RCC 7860 (cell line): ENCODE data around the gene TNK2.
"Not testable (repeated sequence)": the region's sequence is repeated elsewhere in the genome, so short reads cannot be mapped to it uniquely, and the experiment has no call there.

Experiments used
- DNase-seq: peaks from one replicate; pipeline ENCODE4 v3.0.0-alpha.2; 2015; ENCODE audit warnings: low spot score
- FAIRE-seq: peaks from 2 replicates; lab custom pipeline; 2012; peaks lifted over from hg19 to GRCh38; lab: Jason Lieb, UNC

Gene TNK2

GRCh38 chr3:195918176-195918575 is 9.8 kb upstream of the TNK2 start:
- FAIRE-seq (no peak), DNase-seq (no peak)

DNA sequence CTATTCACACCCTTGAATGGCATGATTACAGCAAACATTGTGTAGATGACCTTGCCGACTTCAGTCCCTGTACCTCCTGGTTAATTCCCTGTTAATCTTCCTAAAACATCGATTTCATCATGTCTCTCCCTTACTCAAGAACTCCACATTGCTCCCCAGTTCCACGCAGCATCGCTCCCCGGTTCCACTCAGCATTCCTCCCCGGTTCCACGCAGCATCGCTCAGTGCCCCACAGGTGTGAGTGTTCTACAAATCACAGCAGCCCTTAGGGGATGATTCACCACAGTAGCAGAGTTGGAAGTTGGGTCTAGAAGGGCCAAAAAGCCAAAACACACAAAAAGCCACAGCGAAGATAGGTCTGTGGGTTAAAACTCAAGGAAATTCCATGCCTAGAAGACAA is 8.6 kb upstream of the TNK2 start:
- DNase-seq (no peak), FAIRE-seq (no peak)

GRCh38 chr3:195916291-195916690 is 7.9 kb upstream of the TNK2 start:
- no peak for DNase-seq
- FAIRE-seq: no peak

- DNase-seq (peak; percentile 96), FAIRE-seq (peak; percentile 91)
These were observed 6.5 kb upstream of the TNK2 start for GRCh38 chr3:195914648-195915473.

DNA sequence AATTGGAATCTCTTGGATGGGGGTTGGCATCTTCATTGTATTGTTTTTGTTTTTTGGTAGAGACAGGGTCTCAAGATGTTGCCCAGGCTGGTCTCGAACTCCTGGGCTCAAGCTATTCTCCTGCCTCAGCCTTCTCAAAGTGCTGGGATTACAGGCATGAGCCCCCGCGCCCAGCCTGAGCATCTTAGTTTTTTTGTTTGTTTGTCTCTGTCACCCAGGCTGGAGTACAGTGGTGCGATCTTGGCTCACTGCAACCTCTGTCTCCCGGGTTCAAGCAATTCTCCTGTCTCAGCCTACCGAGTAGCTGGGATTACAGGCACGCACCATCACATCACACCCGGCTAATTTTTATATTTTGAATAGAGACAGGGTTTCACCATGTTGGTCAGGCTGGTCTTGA is 5.8 kb upstream of the TNK2 start:
- FAIRE-seq, DNase-seq: not testable (repeated sequence)

DNA sequence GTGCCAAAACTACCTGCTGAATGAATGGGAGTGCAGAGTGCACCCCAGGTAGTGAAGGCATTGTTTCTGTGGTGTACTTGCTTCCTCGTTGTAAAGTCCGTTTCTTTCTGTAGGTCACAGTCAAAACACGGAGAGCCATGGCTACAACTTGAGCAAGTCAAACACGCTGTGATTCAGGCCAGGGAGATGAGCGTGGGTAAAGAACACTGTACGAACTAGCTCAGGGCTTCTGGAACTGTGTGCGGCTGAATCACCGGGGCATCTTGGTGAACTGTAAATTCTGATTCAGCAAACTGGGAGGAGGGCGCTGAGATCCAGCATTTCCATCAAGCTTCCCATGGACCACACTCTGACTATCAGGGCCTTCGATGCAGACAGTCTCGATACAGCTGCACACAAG is 5.0 kb upstream of the TNK2 start:
- FAIRE-seq (no peak), DNase-seq (no peak)

DNA sequence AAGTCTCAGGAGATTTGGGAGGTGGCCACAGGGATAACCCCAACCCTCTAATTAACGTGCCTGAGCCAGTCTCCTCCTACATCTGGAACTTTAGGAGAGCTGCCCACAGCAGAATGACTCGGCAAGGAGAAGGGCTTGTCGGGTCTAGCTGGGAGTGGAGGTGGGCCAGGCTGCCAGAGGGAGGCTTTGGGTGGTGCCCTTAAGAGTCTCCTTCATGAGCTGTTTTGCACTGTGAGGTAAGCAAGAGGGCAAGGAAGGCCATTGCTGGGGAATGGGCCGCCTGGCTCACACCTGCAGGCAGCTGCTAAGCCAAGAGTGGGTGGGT is 3.6 kb upstream of the TNK2 start:
- FAIRE-seq: no peak
- no peak for DNase-seq

GRCh38 chr3:195911041-195911945 is 2.9 kb upstream of the TNK2 start:
- DNase-seq: no peak
- FAIRE-seq: no peak

DNA sequence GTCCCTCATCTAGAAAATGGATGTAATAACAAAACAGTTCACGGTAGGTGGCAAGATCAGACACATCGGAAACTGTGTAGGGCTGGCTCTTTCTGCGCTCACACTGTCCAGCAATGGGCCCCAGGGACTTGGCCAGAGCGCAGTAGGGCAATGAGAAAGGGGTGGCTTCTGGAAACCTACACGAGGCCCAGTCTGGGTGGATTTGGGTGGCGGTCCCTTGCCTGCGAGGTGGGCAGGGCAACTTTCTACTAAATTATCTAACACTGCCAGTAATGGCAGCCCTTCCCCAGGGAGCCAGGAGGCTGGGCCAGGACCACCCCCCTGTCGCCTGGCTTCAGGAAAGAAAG is 2.1 kb upstream of the TNK2 start:
- FAIRE-seq: no peak

GRCh38 chr3:195909644-195910498 is 1.5 kb upstream of the TNK2 start:
- no peak for FAIRE-seq
- DNase-seq: peak; percentile 54

More for the DNA sequence above, 2.1 kb upstream of the TNK2 start:
- no peak for DNase-seq

- no peak for FAIRE-seq
- DNase-seq: no peak
These were observed 587 bp upstream of the TNK2 start for GRCh38 chr3:195908694-195909581.

DNA sequence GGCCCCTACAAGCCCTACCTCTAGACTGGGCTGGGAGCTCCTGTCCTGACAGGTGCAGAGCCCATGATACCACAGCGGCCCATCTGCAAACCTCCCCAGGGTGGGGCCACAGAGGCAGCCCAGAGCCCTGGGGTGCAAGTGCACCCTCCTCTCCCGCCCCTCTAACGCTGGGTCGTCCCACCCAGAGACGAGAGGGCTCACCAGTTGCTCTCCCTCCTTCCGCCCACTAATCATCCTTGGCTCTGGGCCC is 742 bp downstream of the TNK2 start:
- no peak for FAIRE-seq
- no peak for DNase-seq

- DNase-seq: no peak
- FAIRE-seq: no peak
These were observed 1.3 kb downstream of the TNK2 start for GRCh38 chr3:195906865-195907683.

GRCh38 chr3:195905970-195906864 is 2.1 kb downstream of the TNK2 start:
- DNase-seq (no peak), FAIRE-seq (no peak)

- no peak for DNase-seq
These were observed 4.0 kb downstream of the TNK2 start for GRCh38 chr3:195904368-195904767.

GRCh38 chr3:195903950-195904290 is 4.4 kb downstream of the TNK2 start:
- DNase-seq (no peak), FAIRE-seq (no peak)

More at GRCh38 chr3:195904368-195904767, 4.0 kb downstream of the TNK2 start:
- FAIRE-seq: no peak

- FAIRE-seq, DNase-seq: not testable (repeated sequence)
These were observed 5.7 kb downstream of the TNK2 start for GRCh38 chr3:195902634-195903033.

- FAIRE-seq, DNase-seq: not testable (repeated sequence)
These were observed 6.3 kb downstream of the TNK2 start for GRCh38 chr3:195901836-195902585.
